BLaER1 (cell line): ENCODE data around the gene SEC23IP.

Experiments used
- H3K27ac ChIP-seq: shearing (Covaris generic); formaldehyde crosslinking; 2 replicates; pipeline ENCODE4 v1.8.1; 2022
- H3K27me3 ChIP-seq: shearing (Covaris generic); formaldehyde crosslinking; 2 replicates; pipeline ENCODE4 v1.8.1; 2022
- H3K36me3 ChIP-seq: shearing (Covaris generic); formaldehyde crosslinking; 2 replicates; pipeline ENCODE4 v1.8.1; 2022
- H3K4me1 ChIP-seq: shearing (Covaris generic); formaldehyde crosslinking; 2 replicates; pipeline ENCODE4 v1.8.1; 2022
- H3K4me2 ChIP-seq: shearing (Covaris generic); formaldehyde crosslinking; 2 replicates; pipeline ENCODE4 v1.8.1; 2022
- H3K4me3 ChIP-seq: shearing (Covaris generic); formaldehyde crosslinking; 2 replicates; pipeline ENCODE4 v1.8.1; 2022
- H3K9ac ChIP-seq: shearing (Covaris generic); formaldehyde crosslinking; 2 replicates; pipeline ENCODE4 v1.8.1; 2022
- H3K9me3 ChIP-seq: shearing (Covaris generic); formaldehyde crosslinking; 2 replicates; pipeline ENCODE4 v1.8.1; 2022
- H4K20me1 ChIP-seq: shearing (Covaris generic); formaldehyde crosslinking; 2 replicates; pipeline ENCODE4 v1.8.1; 2022
- Cebpa-rat ChIP-seq: shearing (Covaris generic); IDR thresholded peaks from 2 replicates; pipeline ENCODE4 v1.8.1; 2022

The SEC23IP gene

DNA sequence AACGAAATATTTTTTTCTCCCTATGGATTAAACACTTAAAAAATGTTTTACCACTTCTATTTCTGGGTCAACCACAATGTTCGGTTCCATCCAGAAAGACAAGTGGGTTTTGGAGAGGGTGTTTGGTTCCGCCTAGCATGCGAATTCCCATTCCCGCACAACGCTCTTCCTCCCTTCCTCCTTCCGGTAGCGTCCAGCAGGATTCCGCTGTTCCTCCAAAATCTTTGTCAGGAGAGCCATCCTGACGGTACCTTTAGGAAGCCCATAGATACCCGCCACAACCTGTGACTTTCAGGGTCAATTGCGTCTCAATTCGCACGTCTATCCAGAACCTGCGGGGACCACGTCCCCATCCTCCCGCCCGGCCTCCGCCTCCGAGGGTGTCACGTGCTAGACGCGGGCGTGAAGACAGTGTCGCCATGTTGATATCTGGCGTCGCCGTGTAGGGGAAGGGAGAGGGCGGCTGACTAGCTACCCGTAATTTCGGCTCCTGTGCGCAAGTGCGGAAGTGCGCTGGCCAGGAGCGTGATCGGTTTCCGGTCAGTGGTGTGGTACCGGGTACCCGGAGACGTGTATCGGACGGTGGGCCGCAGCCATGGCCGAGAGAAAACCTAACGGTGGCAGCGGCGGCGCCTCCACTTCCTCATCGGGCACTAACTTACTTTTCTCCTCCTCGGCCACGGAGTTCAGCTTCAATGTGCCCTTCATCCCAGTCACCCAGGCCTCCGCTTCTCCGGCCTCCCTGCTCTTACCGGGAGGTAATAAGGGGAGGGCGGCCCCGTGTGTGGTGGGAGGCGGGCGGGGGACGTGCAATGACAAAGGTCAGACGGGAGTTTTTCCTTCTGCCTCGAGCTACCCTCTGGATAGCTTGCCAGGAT is at the start of gene SEC23IP:
SEC23IP (plus strand) TSS at position 543 of the 878 bp plus-strand sequence; CDS start at position 596, 53 bp downstream.
- Histone ChIP-seq H4K20me1 (peaks cover 42% of the 10 kb centered on the region), H3K4me3 (peak within 1 kb of the TSS; percentile 91), H3K9me3 (peaks cover 8% of the 10 kb centered on the region), H3K27me3 (no peaks in the 10 kb centered on the region), H3K4me1 (peaks cover 29% of the 10 kb centered on the region), H3K9ac (peak within 1 kb of the TSS; percentile 93), H3K36me3 (peaks cover 16% of the 10 kb centered on the region), H3K27ac (peak within 1 kb of the TSS; percentile 90), H3K4me2 (peak within 1 kb of the TSS; percentile 99)
- no peak for TF ChIP-seq Cebpa-rat

DNA sequence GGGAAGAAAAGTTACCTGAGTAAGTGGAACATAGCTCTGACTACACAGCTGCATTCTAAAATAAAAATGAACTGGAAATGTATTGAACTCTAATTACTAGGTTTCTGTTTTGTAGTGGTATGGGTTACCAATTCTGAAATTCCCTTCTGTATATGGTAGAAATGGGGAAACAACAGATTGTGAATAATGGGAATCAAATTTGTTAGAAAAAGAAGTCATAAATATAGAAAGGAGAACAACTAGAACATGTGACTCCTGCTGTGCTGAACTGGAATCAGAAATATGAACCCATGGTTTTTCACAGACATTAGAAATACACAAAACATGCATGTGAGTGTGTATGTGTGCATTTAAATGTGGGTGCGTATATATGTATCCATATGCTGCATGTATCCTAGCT is 46.9 kb upstream of the SEC23IP start:
- no peak overlapping the region for H3K27ac ChIP-seq
- no peak overlapping the region for H3K4me2 ChIP-seq
- peaks cover 99% of the 10 kb centered on the region for H3K36me3 ChIP-seq
- no peak overlapping the region for H3K9ac ChIP-seq
- H4K20me1 ChIP-seq = peaks cover 30% of the 10 kb centered on the region; the same call in 1 of the 2 replicates
- no peaks in the 10 kb centered on the region for H3K27me3 ChIP-seq
- no peak overlapping the region for H3K4me3 ChIP-seq
- no peak for TF ChIP-seq Cebpa-rat
- H3K4me1 ChIP-seq = peaks cover 5% of the 10 kb centered on the region; the same call in 1 of the 2 replicates
- no peaks in the 10 kb centered on the region for H3K9me3 ChIP-seq

DNA sequence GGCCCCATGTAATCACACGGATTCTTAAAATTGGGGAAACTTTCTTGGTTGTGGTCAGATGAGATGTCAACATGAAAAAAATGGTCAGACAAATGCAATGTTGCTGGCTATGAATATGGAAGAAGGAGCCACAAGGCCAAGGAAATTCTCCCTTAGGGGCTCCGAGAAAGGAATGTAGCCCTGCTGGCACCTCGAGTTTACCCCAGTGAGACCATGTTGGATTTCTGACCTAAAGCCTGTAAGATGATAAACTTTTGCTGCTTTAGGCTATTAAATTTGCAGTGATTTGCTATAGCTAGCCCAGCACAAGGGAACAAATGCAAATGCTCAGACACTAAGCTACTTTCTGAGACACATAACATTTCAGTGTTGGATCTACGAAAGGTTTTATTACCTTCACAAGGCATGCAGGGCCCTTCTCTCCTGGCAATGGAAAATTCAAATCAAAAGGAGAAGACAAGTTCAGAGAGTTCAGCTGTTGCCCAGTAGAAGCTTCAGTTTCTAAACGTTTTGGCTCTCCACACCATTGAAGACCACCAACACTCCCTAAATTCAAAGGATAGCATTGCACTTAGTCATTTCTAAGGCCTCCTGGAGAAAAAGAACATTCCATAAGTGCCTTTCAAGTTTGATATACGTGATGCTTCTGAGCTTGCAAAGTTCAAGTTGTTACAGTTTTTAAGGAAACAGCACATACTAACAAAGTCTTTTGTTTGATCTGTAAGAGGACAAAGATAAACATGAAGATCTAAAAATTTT is 43.3 kb upstream of the SEC23IP start:
- Histone ChIP-seq H3K27ac (no peak overlapping the region), H3K4me3 (no peak overlapping the region), H3K27me3 (no peaks in the 10 kb centered on the region), H3K9me3 (no peaks in the 10 kb centered on the region), H4K20me1 (peaks cover 15% of the 10 kb centered on the region; the same call in 1 of the 2 replicates), H3K4me1 (peaks cover 5% of the 10 kb centered on the region; the same call in 1 of the 2 replicates), H3K9ac (no peak overlapping the region), H3K36me3 (peaks cover 99% of the 10 kb centered on the region), H3K4me2 (no peak overlapping the region)
- no peak for TF ChIP-seq Cebpa-rat

DNA sequence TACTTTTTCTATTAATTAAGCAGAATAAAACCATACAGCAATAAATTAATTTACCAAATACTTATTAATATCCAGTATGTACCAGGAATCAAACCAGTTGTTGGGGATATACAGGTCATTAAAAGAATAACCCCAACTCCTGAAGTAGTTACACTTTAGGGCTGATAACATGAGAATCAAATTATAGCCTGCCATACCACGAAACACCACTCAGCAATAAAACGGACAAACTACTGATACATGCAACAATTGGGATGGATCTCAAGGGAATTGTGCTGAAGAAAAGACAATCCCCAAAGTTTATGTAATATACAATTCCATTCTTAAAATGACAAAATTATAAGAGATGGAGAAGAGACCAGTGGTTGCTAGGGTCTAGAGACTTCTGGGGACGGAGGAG is 42.6 kb upstream of the SEC23IP start:
- Histone ChIP-seq H4K20me1 (peaks cover 15% of the 10 kb centered on the region; the same call in 1 of the 2 replicates), H3K27ac (no peak overlapping the region), H3K4me1 (peaks cover 6% of the 10 kb centered on the region), H3K4me2 (no peak overlapping the region), H3K9ac (no peak overlapping the region), H3K9me3 (no peaks in the 10 kb centered on the region), H3K36me3 (peaks cover 98% of the 10 kb centered on the region), H3K27me3 (no peaks in the 10 kb centered on the region), H3K4me3 (no peak overlapping the region)
- no peak for TF ChIP-seq Cebpa-rat

DNA sequence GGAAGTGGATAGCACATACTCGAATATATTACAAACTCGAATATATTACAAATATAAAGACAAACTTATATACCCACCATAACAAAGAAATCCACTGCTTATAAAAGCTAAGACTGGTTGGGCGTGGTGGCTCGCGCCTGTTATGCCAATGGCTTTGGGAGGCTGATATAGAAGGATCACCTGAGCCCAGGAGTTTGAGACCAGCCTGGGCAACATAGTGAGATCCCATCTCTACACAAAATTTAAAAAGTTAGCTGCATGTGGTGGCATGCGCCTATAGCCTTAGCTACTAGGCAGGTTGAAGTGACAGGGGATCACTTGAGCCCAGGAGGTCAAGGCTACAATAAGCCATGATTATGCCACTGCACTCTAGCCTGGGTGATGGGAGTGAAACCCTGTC is 40.3 kb upstream of the SEC23IP start:
- peaks cover 98% of the 10 kb centered on the region for H3K36me3 ChIP-seq
- no peak for TF ChIP-seq Cebpa-rat
- H3K4me2 ChIP-seq = no peak overlapping the region
- no peak overlapping the region for H3K4me3 ChIP-seq
- no peak overlapping the region for H3K9ac ChIP-seq
- peaks cover 28% of the 10 kb centered on the region; the same call in 1 of the 2 replicates for H4K20me1 ChIP-seq
- peaks cover 6% of the 10 kb centered on the region for H3K4me1 ChIP-seq
- no peak overlapping the region for H3K27ac ChIP-seq
- H3K27me3 ChIP-seq = no peaks in the 10 kb centered on the region
- no peaks in the 10 kb centered on the region for H3K9me3 ChIP-seq

DNA sequence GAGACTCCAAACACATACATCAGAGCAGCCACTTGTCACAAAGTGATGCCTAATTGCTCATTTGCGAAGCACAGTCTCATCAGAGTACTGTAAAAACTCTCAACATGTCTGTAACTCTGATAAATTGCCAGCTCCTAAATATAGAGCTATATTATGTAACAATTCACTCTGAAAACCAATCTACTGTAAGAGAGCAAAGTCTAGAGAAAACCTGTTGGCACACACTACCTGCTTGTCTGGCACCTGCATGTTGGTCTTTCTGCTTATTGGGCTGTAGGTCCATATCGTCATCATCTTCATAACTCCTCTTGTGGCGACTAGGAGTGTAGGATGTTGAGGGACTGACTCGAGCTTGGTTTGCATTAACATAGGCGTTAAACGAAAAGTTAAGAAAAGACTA is 39.7 kb upstream of the SEC23IP start:
- no peaks in the 10 kb centered on the region for H3K27me3 ChIP-seq
- H3K4me2 ChIP-seq = no peak overlapping the region
- peaks cover 32% of the 10 kb centered on the region; the same call in 1 of the 2 replicates for H4K20me1 ChIP-seq
- H3K9me3 ChIP-seq = no peaks in the 10 kb centered on the region
- no peak overlapping the region for H3K4me3 ChIP-seq
- H3K36me3 ChIP-seq = peaks cover 99% of the 10 kb centered on the region
- no peak for TF ChIP-seq Cebpa-rat
- H3K27ac ChIP-seq = no peak overlapping the region
- H3K4me1 ChIP-seq = peaks cover 6% of the 10 kb centered on the region
- H3K9ac ChIP-seq = no peak overlapping the region

DNA sequence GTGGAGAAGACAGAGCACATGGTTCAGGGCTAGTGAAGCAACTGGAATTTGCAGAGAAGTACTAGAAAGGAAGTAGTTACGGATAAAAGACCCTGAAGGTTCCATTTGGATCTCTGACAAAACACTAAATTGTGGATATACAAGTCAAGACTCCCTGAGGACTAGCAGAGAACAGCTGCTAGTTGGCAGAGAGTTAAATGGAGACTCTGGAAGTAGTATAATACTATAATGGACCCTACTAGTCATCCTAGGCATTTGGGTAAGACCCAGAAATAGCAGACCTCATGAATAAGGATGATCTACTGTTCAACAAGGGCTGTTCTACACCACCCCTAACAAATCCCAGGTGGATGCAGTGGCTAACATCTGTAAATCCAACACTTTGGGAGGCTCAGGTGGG is 39.0 kb upstream of the SEC23IP start:
- peaks cover 96% of the 10 kb centered on the region for H3K36me3 ChIP-seq

DNA sequence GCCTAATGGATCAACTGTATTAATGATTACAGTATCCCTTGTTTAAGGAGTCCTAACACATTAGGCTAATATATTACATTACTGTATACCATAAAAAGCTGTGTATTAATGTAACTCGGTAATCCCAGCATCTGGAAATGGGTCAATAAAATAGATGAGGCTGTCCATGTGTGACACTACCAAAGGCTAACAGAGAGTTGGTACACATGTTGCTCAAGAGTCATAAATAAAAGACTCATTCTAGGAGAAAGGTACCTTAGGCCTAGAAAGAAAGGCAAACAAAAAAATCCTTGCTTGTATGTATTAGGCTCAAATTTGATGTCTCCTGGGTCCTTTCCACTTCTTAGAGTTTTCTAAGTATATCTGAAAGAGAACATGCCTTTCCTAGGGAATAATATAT is 34.5 kb upstream of the SEC23IP start:
- Histone ChIP-seq H4K20me1 (peaks cover 85% of the 10 kb centered on the region), H3K9me3 (no peaks in the 10 kb centered on the region), H3K9ac (no peak overlapping the region), H3K4me2 (no peak overlapping the region), H3K27ac (no peak overlapping the region), H3K36me3 (peaks cover 56% of the 10 kb centered on the region), H3K4me1 (peaks cover 39% of the 10 kb centered on the region), H3K4me3 (no peak overlapping the region), H3K27me3 (no peaks in the 10 kb centered on the region)
- no peak for TF ChIP-seq Cebpa-rat

More for the DNA sequence above, 39.0 kb upstream of the SEC23IP start:
- TF ChIP-seq Cebpa-rat = no peak
- Histone ChIP-seq H3K9me3 (no peaks in the 10 kb centered on the region), H3K27ac (no peak overlapping the region), H4K20me1 (peaks cover 40% of the 10 kb centered on the region), H3K4me3 (no peak overlapping the region), H3K4me1 (peaks cover 6% of the 10 kb centered on the region), H3K9ac (no peak overlapping the region), H3K27me3 (no peaks in the 10 kb centered on the region), H3K4me2 (no peak overlapping the region)

DNA sequence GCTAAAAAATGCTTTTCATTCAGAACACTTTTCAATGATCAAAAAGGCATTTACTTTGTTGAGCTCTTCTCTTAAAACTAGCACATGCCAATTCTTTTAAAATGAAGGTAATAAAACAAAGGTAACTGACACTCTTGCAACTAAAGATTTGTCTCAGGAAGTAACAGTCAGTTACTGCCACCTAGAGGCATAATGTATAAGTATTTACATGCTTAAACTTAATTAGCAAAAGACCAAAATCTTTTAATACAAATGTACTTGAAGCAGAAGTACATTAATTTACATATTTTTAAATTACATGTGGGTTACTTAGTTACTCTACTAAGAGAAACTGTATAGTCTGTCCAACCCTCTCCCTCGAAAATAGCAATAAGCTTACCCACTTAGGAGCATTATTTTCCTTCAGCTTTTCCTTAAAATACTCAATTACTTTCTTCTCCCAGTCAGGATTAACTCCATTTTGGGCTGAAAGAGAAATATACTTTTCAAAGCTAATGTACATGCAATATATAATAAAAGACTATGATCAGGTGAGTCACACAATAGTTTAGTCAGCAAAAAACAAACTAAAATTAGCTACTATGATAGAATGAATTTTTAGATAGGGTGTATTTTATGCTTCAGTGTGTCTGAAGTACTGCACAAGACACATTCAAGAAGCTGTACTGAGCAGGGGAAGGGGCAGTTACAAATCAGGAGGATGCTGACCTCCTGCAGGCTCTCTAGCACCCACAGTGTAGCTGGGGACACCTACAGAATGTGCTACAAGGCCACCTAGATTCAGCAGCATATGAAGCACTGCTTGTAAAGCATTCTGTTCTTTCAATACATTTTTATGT is 32.9 kb upstream of the SEC23IP start:
- H3K27ac ChIP-seq = no peak overlapping the region
- peaks cover 39% of the 10 kb centered on the region for H3K4me1 ChIP-seq
- H3K4me3 ChIP-seq = no peak overlapping the region
- H3K9ac ChIP-seq = no peak overlapping the region
- peaks cover 86% of the 10 kb centered on the region for H4K20me1 ChIP-seq
- peaks cover 53% of the 10 kb centered on the region for H3K36me3 ChIP-seq
- H3K27me3 ChIP-seq = no peaks in the 10 kb centered on the region
- peaks cover 15% of the 10 kb centered on the region for H3K9me3 ChIP-seq
- no peak overlapping the region for H3K4me2 ChIP-seq
- no peak for TF ChIP-seq Cebpa-rat
